Cardiac muscle cell (in vitro differentiated cells and primary cell): Measurements from ENCODE around the gene CEP89. TPM values are rescaled to one million over a fixed set of nuclear protein-coding genes. Genes with fewer than 3 reads are reported as not detected.

ENCODE experiments used
- DNase-seq, 2 donors: peaks; one replicate each; pipeline versions ENCODE4 v3.0.0 to v3.0.0-alpha.2; 2010 to 2017; ENCODE audit warnings: low read depth in 1 of 2, low spot score in 1 of 2
- H3K27ac ChIP-seq: fragments of 200-600 bp; sonication (generic); 2 replicates; pipeline ENCODE4 v1.5.1; 2016
- H3K27me3 ChIP-seq: fragments of 200-600 bp; sonication (generic); 2 replicates; pipeline ENCODE4 v1.6.0; 2016; ENCODE audit warnings: control low read depth
- H3K36me3 ChIP-seq: fragments of 200-600 bp; sonication (generic); 2 replicates; pipeline ENCODE4 v1.5.1; 2016; ENCODE audit warnings: control low read depth
- H3K4me1 ChIP-seq: fragments of 200-600 bp; sonication (generic); 2 replicates; pipeline ENCODE4 v1.8.1; 2017; ENCODE audit warnings: low read depth, mild to moderate bottlenecking, mixed run types
- H3K4me3 ChIP-seq: fragments of 200-600 bp; sonication (generic); 2 replicates; pipeline ENCODE4 v1.5.1; 2016; ENCODE audit warnings: mild to moderate bottlenecking
- H3K9me3 ChIP-seq: fragments of 200-600 bp; sonication (generic); 2 replicates; pipeline ENCODE4 v1.5.1; 2017; ENCODE audit warnings: low read depth, mild to moderate bottlenecking, control low read depth
- CTCF ChIP-seq: IDR thresholded peaks from 2 replicates; pipeline ENCODE4 v1.5.1; 2012; ENCODE audit warnings: low read depth, mild to moderate bottlenecking, low read length
- polyA plus RNA-seq: library from polyadenylated mRNA; unstranded; fragments of >200 nt; fragmentation: Nextera tagmentation; extraction: Ambion mirVana; gene quantifications from 2 replicates; pipeline ENCODE4 v1.2.1, GENCODE V29; 2016
- total RNA-seq: library from RNA; depleted of rRNA; stranded (reverse); fragments of >200 nt; gene quantifications from 2 replicates; pipeline ENCODE4 v1.2.3, GENCODE V29; 2016

Gene CEP89
- total and polyA plus RNA-seq, 2 experiments from 2014 or later, result 19.4 to 20.0 TPM

- H3K4me1 ChIP-seq, result no peaks in the 10 kb centered on the region
- no peaks in the 10 kb centered on the region for H3K27me3 ChIP-seq
- H3K9me3 ChIP-seq, result no peaks in the 10 kb centered on the region
- no peaks in the 10 kb centered on the region for H3K36me3 ChIP-seq
- no peak for TF ChIP-seq CTCF
- DNase-seq, result no peak
- no peak overlapping the region for H3K27ac ChIP-seq
- no peak overlapping the region for H3K4me3 ChIP-seq
These were observed 92.8 kb downstream of the CEP89 start for GRCh38 chr19:32878988-32879387.

GRCh38 chr19:32877977-32878745 is 93.6 kb downstream of the CEP89 start:
- TF ChIP-seq CTCF, result no peak
- no peak for DNase-seq
- no peaks in the 10 kb centered on the region for H3K9me3 ChIP-seq
- no peak overlapping the region for H3K27ac ChIP-seq
- no peak overlapping the region for H3K4me3 ChIP-seq
- no peaks in the 10 kb centered on the region for H3K4me1 ChIP-seq
- H3K36me3 ChIP-seq, result no peaks in the 10 kb centered on the region
- H3K27me3 ChIP-seq, result no peaks in the 10 kb centered on the region

GRCh38 chr19:32877323-32877912 is 94.3 kb downstream of the CEP89 start:
- H3K9me3 ChIP-seq, result no peaks in the 10 kb centered on the region
- TF ChIP-seq CTCF, result no peak
- H3K4me3 ChIP-seq, result no peak overlapping the region
- H3K27me3 ChIP-seq, result no peaks in the 10 kb centered on the region
- DNase-seq, result no peak
- no peak overlapping the region for H3K27ac ChIP-seq
- H3K36me3 ChIP-seq, result no peaks in the 10 kb centered on the region
- H3K4me1 ChIP-seq, result no peaks in the 10 kb centered on the region

GRCh38 chr19:32876919-32877285 is 94.9 kb downstream of the CEP89 start:
- H3K4me1 ChIP-seq, result no peaks in the 10 kb centered on the region
- peak in 1 of 2 donors; percentile 12 for DNase-seq
- no peak overlapping the region for H3K27ac ChIP-seq
- no peak overlapping the region for H3K4me3 ChIP-seq
- no peaks in the 10 kb centered on the region for H3K36me3 ChIP-seq
- TF ChIP-seq CTCF, result no peak
- no peaks in the 10 kb centered on the region for H3K27me3 ChIP-seq
- H3K9me3 ChIP-seq, result no peaks in the 10 kb centered on the region

- Histone ChIP-seq H3K36me3 (no peaks in the 10 kb centered on the region), H3K9me3 (no peaks in the 10 kb centered on the region), H3K4me3 (no peak overlapping the region), H3K27me3 (no peaks in the 10 kb centered on the region), H3K4me1 (no peaks in the 10 kb centered on the region), H3K27ac (no peak overlapping the region)
- TF ChIP-seq CTCF, result no peak
- no peak for DNase-seq
These were observed 95.4 kb downstream of the CEP89 start for GRCh38 chr19:32876236-32876918.
